ENCODE data around the gene STARD3NL.

Gene STARD3NL

GRCh38 chr7:38178004-38178694 is at the start of gene STARD3NL:
Gene STARD3NL, plus strand, starts transcription at chr7:38178245. Its CDS starts 29,260 bp downstream, at chr7:38207505.
- DNase-seq (ENCODE audit: low read depth): peak; percentile 100

GRCh38 chr7:38129162-38129561 is 48.9 kb upstream of the STARD3NL start:
- TF ChIP-seq CTCF (conservative IDR thresholded peaks at IDR 0.05; ENCODE audit: low read depth, low read length): no peak
- DNase-seq (ENCODE audit: low read depth): no peak
- H3K4me3 ChIP-seq (ENCODE audit: low read length): no peak overlapping the region

More at GRCh38 chr7:38178004-38178694, at the start of gene STARD3NL:
- peak; percentile 13 for TF ChIP-seq CTCF (conservative IDR thresholded peaks at IDR 0.05; ENCODE audit: low read depth, low read length)
- H3K4me3 ChIP-seq (ENCODE audit: low read length): peak within 1 kb of the TSS; percentile 91

GRCh38 chr7:38129579-38129978 is 48.5 kb upstream of the STARD3NL start:
- no peak overlapping the region for H3K4me3 ChIP-seq (ENCODE audit: low read length)
- DNase-seq (ENCODE audit: low read depth): no peak
- TF ChIP-seq CTCF (conservative IDR thresholded peaks at IDR 0.05; ENCODE audit: low read depth, low read length): no peak

GRCh38 chr7:38138171-38138570 is 39.9 kb upstream of the STARD3NL start:
- no peak for DNase-seq (ENCODE audit: low read depth)
- H3K4me3 ChIP-seq (ENCODE audit: low read length): no peak overlapping the region
- TF ChIP-seq CTCF (conservative IDR thresholded peaks at IDR 0.05; ENCODE audit: low read depth, low read length): no peak

GRCh38 chr7:38141187-38141586 is 36.9 kb upstream of the STARD3NL start:
- no peak overlapping the region for H3K4me3 ChIP-seq (ENCODE audit: low read length)
- no peak for TF ChIP-seq CTCF (conservative IDR thresholded peaks at IDR 0.05; ENCODE audit: low read depth, low read length)
- DNase-seq (ENCODE audit: low read depth): no peak

- H3K4me3 ChIP-seq (ENCODE audit: low read length): no peak overlapping the region
- TF ChIP-seq CTCF (conservative IDR thresholded peaks at IDR 0.05; ENCODE audit: low read depth, low read length): no peak
- DNase-seq (ENCODE audit: low read depth): no peak
These were observed 35.3 kb upstream of the STARD3NL start for GRCh38 chr7:38142736-38143135.

GRCh38 chr7:38147005-38147404 is 31.0 kb upstream of the STARD3NL start:
- no peak for DNase-seq (ENCODE audit: low read depth)
- TF ChIP-seq CTCF (conservative IDR thresholded peaks at IDR 0.05; ENCODE audit: low read depth, low read length): no peak
- no peak overlapping the region for H3K4me3 ChIP-seq (ENCODE audit: low read length)

All from retinal pigment epithelial cell (primary cell).